ENCODE measurements around the gene SHROOM4.

The SHROOM4 gene

DNA sequence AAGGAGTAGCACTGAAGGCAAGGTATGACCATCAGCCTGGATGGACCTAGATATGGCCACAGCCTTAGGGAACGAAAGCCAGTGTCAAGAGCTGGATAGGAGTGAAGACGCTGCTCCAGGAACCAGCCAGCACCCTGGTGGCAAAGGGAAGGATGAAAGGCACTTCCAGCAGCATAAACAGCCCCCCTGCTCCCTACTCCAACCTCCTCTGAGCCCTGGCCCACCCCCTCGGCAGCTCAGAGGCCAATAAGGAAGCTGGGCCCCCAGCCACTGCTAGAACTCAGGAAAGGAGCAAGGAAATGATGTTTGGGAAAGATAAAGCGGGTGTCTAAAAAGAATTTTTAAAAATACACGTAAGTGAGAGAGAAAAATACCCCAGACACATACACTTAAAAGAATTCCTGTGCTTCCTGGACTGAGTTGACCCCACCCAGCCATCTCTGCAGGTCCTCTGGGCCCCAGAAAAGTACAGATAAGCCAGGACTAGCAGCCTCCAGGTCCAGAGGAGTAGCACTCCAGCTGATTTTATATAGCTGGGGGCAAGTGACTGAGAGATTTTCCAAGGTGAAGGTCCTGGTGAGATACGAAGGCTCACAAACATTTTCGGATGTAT is 170.4 kb downstream of the SHROOM4 start:
- Histone ChIP-seq H3K4me3 (ENCODE audit: low read length) (no peak overlapping the region), H3K4me2 (ENCODE audit: low read length) (no peak overlapping the region), H4K20me1 (ENCODE audit: control insufficient read depth, insufficient read depth, low read depth, low read length) (no peaks in the 10 kb centered on the region), H3F3A (ENCODE audit: control insufficient read depth, insufficient read depth) (no peaks in the 10 kb centered on the region), H3K36me3 (ENCODE audit: control insufficient read depth, low read length) (no peaks in the 10 kb centered on the region), H3K79me2 (ENCODE audit: control insufficient read depth, low read length) (no peaks in the 10 kb centered on the region), H3K4me1 (ENCODE audit: control insufficient read depth, low read length) (no peaks in the 10 kb centered on the region), H3K27me3 (ENCODE audit: control insufficient read depth, low read length) (no peaks in the 10 kb centered on the region), H3K9me2 (replicated peaks; ENCODE audit: control insufficient read depth, low read length) (no peaks in the 10 kb centered on the region), H3K9me3 (ENCODE audit: control insufficient read depth, insufficient read depth, low read length) (no peaks in the 10 kb centered on the region), H3K27ac (ENCODE audit: low read depth, low read length) (no peak overlapping the region)
- TF ChIP-seq EZH2phosphoT487 (IDR thresholded peaks at IDR 0.05; ENCODE audit: borderline replicate concordance, low read length), result no peak

DNA sequence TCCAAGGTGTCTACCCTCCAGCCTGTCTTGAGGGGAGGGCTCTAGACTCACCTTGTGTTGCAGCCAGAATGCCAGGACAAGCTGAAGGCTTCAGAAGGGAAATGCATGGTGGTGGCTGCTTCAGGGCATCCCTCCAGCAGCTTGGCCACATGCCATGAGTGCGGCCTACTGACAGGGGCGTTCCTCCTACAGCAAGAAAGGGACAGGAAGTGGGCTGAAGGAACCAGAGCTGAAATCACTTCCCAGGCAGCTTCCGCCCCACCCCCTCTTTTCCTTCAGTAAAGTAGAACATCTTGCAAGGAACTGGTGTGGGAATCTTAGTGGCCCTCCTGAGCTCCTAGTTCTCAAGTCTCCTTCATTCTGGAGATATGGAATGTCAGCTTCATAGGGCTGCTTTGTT is 175.9 kb downstream of the SHROOM4 start:
- no peak overlapping the region for H3K4me3 ChIP-seq (ENCODE audit: low read length)
- TF ChIP-seq, protein P1, sequence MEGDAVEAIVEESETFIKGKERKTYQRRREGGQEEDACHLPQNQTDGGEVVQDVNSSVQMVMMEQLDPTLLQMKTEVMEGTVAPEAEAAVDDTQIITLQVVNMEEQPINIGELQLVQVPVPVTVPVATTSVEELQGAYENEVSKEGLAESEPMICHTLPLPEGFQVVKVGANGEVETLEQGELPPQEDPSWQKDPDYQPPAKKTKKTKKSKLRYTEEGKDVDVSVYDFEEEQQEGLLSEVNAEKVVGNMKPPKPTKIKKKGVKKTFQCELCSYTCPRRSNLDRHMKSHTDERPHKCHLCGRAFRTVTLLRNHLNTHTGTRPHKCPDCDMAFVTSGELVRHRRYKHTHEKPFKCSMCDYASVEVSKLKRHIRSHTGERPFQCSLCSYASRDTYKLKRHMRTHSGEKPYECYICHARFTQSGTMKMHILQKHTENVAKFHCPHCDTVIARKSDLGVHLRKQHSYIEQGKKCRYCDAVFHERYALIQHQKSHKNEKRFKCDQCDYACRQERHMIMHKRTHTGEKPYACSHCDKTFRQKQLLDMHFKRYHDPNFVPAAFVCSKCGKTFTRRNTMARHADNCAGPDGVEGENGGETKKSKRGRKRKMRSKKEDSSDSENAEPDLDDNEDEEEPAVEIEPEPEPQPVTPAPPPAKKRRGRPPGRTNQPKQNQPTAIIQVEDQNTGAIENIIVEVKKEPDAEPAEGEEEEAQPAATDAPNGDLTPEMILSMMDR (IDR thresholded peaks at IDR 0.05; ENCODE audit: low read depth, low read length, poor library complexity, severe bottlenecking), result no peak
- no peak for TF ChIP-seq EZH2phosphoT487 (IDR thresholded peaks at IDR 0.05; ENCODE audit: borderline replicate concordance, low read length)

DNA sequence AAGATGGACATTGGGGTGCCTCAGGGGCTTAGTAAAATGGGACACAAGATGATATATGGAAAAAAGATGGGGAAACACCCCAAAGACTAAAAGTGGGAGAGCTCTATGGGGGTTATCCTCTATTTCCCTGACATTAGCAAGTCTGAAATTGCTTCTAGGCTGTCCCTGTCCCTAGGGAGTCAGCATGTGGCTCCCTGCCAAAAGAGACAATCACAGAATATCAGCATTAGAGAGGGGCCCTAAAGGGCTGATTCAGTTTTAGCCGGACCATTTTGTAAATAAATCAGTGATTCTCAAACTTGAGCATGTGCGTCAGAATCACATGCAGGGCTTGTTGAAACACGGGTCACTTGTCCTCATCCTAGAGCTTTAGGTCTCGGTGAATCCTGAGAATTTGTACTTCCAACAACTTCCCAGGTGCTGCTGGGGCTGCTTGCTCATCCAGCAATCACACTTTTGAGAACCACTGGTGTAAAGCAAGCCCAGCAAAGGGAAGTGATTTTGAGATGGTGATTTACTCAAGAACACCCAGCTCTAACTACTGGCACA is 178.1 kb downstream of the SHROOM4 start:
- no peaks in the 10 kb centered on the region for H3K27me3 ChIP-seq (ENCODE audit: control insufficient read depth, low read length)
- H3K4me3 ChIP-seq (ENCODE audit: low read length), result no peak overlapping the region
- no peaks in the 10 kb centered on the region for H3K9me3 ChIP-seq (ENCODE audit: control insufficient read depth, insufficient read depth, low read length)
- H3K4me1 ChIP-seq (ENCODE audit: control insufficient read depth, low read length), result no peaks in the 10 kb centered on the region
- no peak for TF ChIP-seq EZH2phosphoT487 (IDR thresholded peaks at IDR 0.05; ENCODE audit: borderline replicate concordance, low read length)
- TF ChIP-seq, protein P1 (IDR thresholded peaks at IDR 0.05; ENCODE audit: low read depth, low read length, poor library complexity, severe bottlenecking), result no peak
- H3K79me2 ChIP-seq (ENCODE audit: control insufficient read depth, low read length), result no peaks in the 10 kb centered on the region
- no peaks in the 10 kb centered on the region for H3K9me2 ChIP-seq (replicated peaks; ENCODE audit: control insufficient read depth, low read length)
- no peak overlapping the region for H3K4me2 ChIP-seq (ENCODE audit: low read length)
- H4K20me1 ChIP-seq (ENCODE audit: control insufficient read depth, insufficient read depth, low read depth, low read length), result no peaks in the 10 kb centered on the region
- H3F3A ChIP-seq (ENCODE audit: control insufficient read depth, insufficient read depth), result no peaks in the 10 kb centered on the region
- no peaks in the 10 kb centered on the region for H3K36me3 ChIP-seq (ENCODE audit: control insufficient read depth, low read length)
- H3K27ac ChIP-seq (ENCODE audit: low read depth, low read length), result no peak overlapping the region

More for the DNA sequence above, 175.9 kb downstream of the SHROOM4 start:
- Histone ChIP-seq H3K36me3 (ENCODE audit: control insufficient read depth, low read length) (no peaks in the 10 kb centered on the region), H3F3A (ENCODE audit: control insufficient read depth, insufficient read depth) (no peaks in the 10 kb centered on the region), H4K20me1 (ENCODE audit: control insufficient read depth, insufficient read depth, low read depth, low read length) (no peaks in the 10 kb centered on the region), H3K9me3 (ENCODE audit: control insufficient read depth, insufficient read depth, low read length) (no peaks in the 10 kb centered on the region), H3K79me2 (ENCODE audit: control insufficient read depth, low read length) (no peaks in the 10 kb centered on the region), H3K27me3 (ENCODE audit: control insufficient read depth, low read length) (no peaks in the 10 kb centered on the region), H3K4me1 (ENCODE audit: control insufficient read depth, low read length) (no peaks in the 10 kb centered on the region), H3K4me2 (ENCODE audit: low read length) (no peak overlapping the region), H3K9me2 (replicated peaks; ENCODE audit: control insufficient read depth, low read length) (no peaks in the 10 kb centered on the region), H3K27ac (ENCODE audit: low read depth, low read length) (no peak overlapping the region)

DNA sequence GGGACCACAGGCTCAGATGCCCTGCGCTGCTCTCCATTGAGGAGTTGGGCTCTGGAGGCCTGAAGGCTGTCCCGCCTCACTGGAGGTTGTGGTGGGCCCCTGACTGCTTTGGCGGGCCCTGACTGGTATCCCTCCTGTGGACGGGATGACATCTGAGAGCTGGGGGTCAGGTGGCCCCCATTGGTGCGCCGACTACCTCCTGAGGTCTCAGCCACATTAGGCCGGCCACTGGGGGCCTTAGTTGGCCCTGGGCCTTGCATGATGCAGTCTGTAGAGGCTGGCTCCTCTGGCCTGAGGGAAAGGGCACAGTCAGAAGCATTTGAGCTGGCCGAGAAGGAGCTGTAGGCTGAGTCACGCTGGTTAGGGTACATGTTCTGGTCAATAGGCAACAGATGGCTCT is 178.8 kb downstream of the SHROOM4 start:
- no peaks in the 10 kb centered on the region for H3K9me2 ChIP-seq (replicated peaks; ENCODE audit: control insufficient read depth, low read length)
- no peak overlapping the region for H3K4me2 ChIP-seq (ENCODE audit: low read length)
- H3K27me3 ChIP-seq (ENCODE audit: control insufficient read depth, low read length), result no peaks in the 10 kb centered on the region
- no peak overlapping the region for H3K27ac ChIP-seq (ENCODE audit: low read depth, low read length)
- no peaks in the 10 kb centered on the region for H3K9me3 ChIP-seq (ENCODE audit: control insufficient read depth, insufficient read depth, low read length)
- no peaks in the 10 kb centered on the region for H3K4me1 ChIP-seq (ENCODE audit: control insufficient read depth, low read length)
- H3K79me2 ChIP-seq (ENCODE audit: control insufficient read depth, low read length), result no peaks in the 10 kb centered on the region
- H3K4me3 ChIP-seq (ENCODE audit: low read length), result no peak overlapping the region
- TF ChIP-seq, protein P1 (IDR thresholded peaks at IDR 0.05; ENCODE audit: low read depth, low read length, poor library complexity, severe bottlenecking), result no peak
- no peak for TF ChIP-seq EZH2phosphoT487 (IDR thresholded peaks at IDR 0.05; ENCODE audit: borderline replicate concordance, low read length)
- H3K36me3 ChIP-seq (ENCODE audit: control insufficient read depth, low read length), result no peaks in the 10 kb centered on the region
- no peaks in the 10 kb centered on the region for H3F3A ChIP-seq (ENCODE audit: control insufficient read depth, insufficient read depth)
- H4K20me1 ChIP-seq (ENCODE audit: control insufficient read depth, insufficient read depth, low read depth, low read length), result no peaks in the 10 kb centered on the region

Data from DOHH2 (cell line).